Gastrocnemius medialis (tissue), 4 donors: ENCODE measurements around the gene PLSCR3.

ENCODE experiments used
- CTCF ChIP-seq, 5 experiments: fragments of 450-650 bp in 3 of 5; fragments of 200-600 bp in 2 of 5; sonication (generic) in 2 of 5; IDR thresholded peaks in 4 of 5; conservative IDR thresholded peaks in 1 of 5; 1 replicate in 4 of 5; 2 replicates in 1 of 5; pipeline ENCODE4 v1.5.1; 2016 to 2019; ENCODE audit warnings: antibody characterized with exemption in 5 of 5, mild to moderate bottlenecking in 3 of 5, moderate library complexity in 3 of 5
- POLR2A ChIP-seq, 2 donors: fragments of 450-650 bp; IDR thresholded peaks; one replicate each; pipeline ENCODE4 v1.6.1; 2017; ENCODE audit warnings: antibody characterized with exemption in 2 of 2, mild to moderate bottlenecking in 2 of 2, moderate library complexity in 2 of 2

GRCh38 chr17:7391307-7391706, 3.0 kb downstream of the PLSCR3 start:
- TF ChIP-seq POLR2A (IDR thresholded peaks at IDR 0.05): no peak
- no peak for TF ChIP-seq CTCF (IDR thresholded peaks at IDR 0.05 in 4 of 5, conservative IDR thresholded peaks at IDR 0.05 in 1 of 5)
